OCI-LY3 (cell line): ENCODE results near the gene NEDD4L.

Experiments
- EZH2phosphoT487 ChIP-seq: fragments of 200-600 bp; shearing (Covaris generic); IDR thresholded peaks from 2 replicates; pipeline ENCODE4 v1.6.1; 2018; ENCODE audit warnings: antibody characterized with exemption, mixed run types, low read depth
- TF ChIP-seq, protein P1 (sequence below): fragments of 200-600, 300-600 bp; sonication (generic); IDR thresholded peaks from 2 replicates; pipeline ENCODE4 v1.5.1; 2014; ENCODE audit warnings: antibody characterized with exemption, low read length, low read depth

DNA sequence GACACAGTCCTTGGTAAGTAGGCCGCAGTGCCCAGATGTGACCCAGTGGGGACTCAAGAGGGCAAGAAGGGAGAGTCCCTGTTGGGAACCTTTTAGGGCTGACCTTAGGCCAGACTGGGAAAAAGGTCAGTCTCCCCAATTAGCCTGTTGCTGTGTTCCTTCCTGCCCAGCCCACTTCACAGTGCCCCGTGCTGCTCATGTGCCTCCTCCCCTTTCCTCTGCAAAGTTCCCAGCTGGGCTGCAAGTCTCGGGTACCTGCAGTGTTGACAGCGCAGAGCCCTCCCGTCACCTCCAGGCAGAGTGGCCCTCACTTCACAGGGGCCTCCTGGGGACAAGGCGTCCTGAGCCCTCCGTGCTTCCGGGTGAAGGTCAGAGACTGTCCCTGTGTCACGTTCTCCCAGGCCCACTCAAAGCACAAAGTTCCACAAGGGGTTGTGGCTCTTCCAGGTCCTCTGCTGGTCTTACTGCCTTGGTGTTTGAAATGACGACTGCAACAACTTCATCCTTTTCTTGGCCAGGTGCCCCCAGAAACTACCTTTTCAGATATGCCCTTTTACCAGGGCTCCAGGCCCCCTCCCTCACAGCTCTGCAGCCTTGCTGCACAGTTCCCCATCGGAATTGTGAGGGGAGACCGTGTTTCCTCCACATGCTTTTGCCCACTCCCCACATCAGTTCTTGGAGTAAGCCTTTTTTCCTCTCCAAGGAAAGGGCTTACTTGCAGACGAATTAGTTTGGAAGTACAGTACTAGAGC lies 359.1 kb downstream of the NEDD4L start:
- TF ChIP-seq, protein P1, sequence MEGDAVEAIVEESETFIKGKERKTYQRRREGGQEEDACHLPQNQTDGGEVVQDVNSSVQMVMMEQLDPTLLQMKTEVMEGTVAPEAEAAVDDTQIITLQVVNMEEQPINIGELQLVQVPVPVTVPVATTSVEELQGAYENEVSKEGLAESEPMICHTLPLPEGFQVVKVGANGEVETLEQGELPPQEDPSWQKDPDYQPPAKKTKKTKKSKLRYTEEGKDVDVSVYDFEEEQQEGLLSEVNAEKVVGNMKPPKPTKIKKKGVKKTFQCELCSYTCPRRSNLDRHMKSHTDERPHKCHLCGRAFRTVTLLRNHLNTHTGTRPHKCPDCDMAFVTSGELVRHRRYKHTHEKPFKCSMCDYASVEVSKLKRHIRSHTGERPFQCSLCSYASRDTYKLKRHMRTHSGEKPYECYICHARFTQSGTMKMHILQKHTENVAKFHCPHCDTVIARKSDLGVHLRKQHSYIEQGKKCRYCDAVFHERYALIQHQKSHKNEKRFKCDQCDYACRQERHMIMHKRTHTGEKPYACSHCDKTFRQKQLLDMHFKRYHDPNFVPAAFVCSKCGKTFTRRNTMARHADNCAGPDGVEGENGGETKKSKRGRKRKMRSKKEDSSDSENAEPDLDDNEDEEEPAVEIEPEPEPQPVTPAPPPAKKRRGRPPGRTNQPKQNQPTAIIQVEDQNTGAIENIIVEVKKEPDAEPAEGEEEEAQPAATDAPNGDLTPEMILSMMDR = no peak
- no peak for TF ChIP-seq EZH2phosphoT487
